Activated naive CD4-positive, alpha-beta T cell treated with anti-CD3 and anti-CD28 coated beads, Interleukin-2, amount 10 ng/mL, durations not matched to agents 7 days and 5 days (primary cell): ENCODE measurements around the gene OR51A7.
"Not testable (repeated sequence)": the region's sequence is repeated elsewhere in the genome, so short reads cannot be mapped to it uniquely, and the experiment has no call there.

Source experiments
- CTCF ChIA-PET: fragments of 350-600 bp; sonication (Branson Sonifier 250); formaldehyde crosslinking; loops from one replicate; lab custom pipeline; 2021; ENCODE audit warnings: antibody characterized with exemption; lab: Charles Lee
- DNase-seq: peaks from one replicate; pipeline ENCODE4 v3.0.0-alpha.2; 2020
- H3K27ac Mint-ChIP-seq: one replicate; pipeline ENCODE4 v1.8.0; 2021; ENCODE audit warnings: mild to moderate bottlenecking, moderate library complexity, mixed read lengths
- H3K27me3 Mint-ChIP-seq: one replicate; pipeline ENCODE4 v1.8.0; 2021; ENCODE audit warnings: mild to moderate bottlenecking, mixed read lengths
- H3K36me3 Mint-ChIP-seq: one replicate; pipeline ENCODE4 v1.8.0; 2021; ENCODE audit warnings: mixed read lengths
- H3K4me1 Mint-ChIP-seq: one replicate; pipeline ENCODE4 v1.8.0; 2021; ENCODE audit warnings: mixed read lengths
- H3K4me3 Mint-ChIP-seq: one replicate; pipeline ENCODE4 v1.8.0; 2021; ENCODE audit warnings: mild to moderate bottlenecking, moderate library complexity, mixed read lengths
- H3K9me3 Mint-ChIP-seq: one replicate; pipeline ENCODE4 v1.8.0; 2021; ENCODE audit warnings: mixed read lengths

Gene OR51A7

DNA sequence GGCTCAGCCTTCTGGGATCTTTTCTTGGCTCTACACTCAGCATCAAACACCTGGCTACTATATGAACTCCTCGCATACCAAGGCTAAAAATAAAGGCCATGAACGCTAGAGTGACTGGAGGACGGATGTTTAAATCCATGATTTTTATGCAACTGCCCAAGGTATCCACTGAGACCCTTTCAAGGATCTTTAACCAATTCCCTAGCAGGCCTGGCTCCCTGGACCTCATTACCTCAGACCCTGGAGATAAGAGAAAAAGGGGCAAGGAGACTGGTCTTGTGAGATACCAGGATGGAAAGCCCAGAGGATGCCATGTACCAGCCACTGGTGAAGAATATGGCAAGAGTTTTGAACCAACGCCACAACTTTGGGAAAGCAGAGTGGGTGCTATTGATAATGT, 15.7 kb downstream of the OR51A7 start, which contains the start of gene OR51G2:
Gene OR51G2, minus strand, starts transcription at position 101 of the 400 bp plus-strand sequence. CDS start 3,687 bp downstream, outside the sequence.
- H3K27ac Mint-ChIP-seq, result no peak within 1 kb of the TSS
- no peaks in the 10 kb centered on the region for H3K9me3 Mint-ChIP-seq
- no peaks in the 10 kb centered on the region for H3K36me3 Mint-ChIP-seq

DNA sequence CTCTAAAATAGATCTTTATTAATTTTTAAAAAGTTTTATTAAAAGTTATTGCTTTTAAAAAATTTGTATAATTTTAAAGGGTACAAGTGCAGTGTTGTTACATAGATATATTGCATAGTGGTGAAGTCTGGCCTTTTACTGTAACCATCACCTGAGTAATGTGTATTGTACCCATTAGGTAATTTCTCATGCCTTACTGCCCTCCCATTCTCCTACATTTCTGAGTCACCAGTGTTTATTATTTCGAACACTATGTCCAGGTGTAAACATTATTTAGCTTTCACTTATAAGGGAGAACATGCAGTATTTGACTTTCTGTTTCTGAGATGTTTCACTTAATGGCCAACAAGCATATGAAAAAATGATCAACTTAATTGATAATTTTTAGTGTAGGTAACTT, 18.2 kb downstream of the OR51A7 start:
- H3K36me3 Mint-ChIP-seq, result no peaks in the 10 kb centered on the region
- CTCF ChIA-PET, result no interaction called here
- H3K4me1 Mint-ChIP-seq, result no peaks in the 10 kb centered on the region
- no peak overlapping the region for H3K27ac Mint-ChIP-seq
- H3K27me3 Mint-ChIP-seq, result no peaks in the 10 kb centered on the region
- H3K4me3 Mint-ChIP-seq, result no peak overlapping the region
- no peaks in the 10 kb centered on the region for H3K9me3 Mint-ChIP-seq
- no peak for DNase-seq

More for the DNA sequence above, 15.7 kb downstream of the OR51A7 start, which contains the start of gene OR51G2:
- CTCF ChIA-PET, result no interaction called here
- DNase-seq, result no peak
- no peak within 1 kb of the TSS for H3K4me3 Mint-ChIP-seq
- H3K27me3 Mint-ChIP-seq, result no peaks in the 10 kb centered on the region
- no peaks in the 10 kb centered on the region for H3K4me1 Mint-ChIP-seq

DNA sequence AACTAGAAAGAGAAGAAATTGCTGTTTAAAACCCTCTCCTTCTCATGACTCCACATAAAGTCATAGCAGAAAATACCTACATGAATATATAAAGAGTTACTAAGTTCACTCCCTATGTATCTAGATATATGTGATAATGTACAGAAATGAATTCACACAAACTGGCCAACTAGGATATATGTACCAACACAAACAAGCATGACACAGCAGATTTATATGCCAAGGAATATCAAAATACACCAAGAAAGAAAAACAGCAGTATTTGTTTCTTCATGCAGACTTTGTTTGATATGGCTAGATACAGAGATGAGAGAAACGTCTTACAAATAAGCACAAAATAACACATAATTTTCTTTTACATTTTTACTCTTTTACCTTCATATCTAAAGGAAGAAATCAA, 18.7 kb downstream of the OR51A7 start:
- Mint-ChIP-seq H3K4me1 (no peaks in the 10 kb centered on the region), H3K9me3 (no peaks in the 10 kb centered on the region), H3K27me3 (no peaks in the 10 kb centered on the region), H3K27ac (no peak overlapping the region), H3K36me3 (no peaks in the 10 kb centered on the region), H3K4me3 (no peak overlapping the region)
- DNase-seq, result no peak
- CTCF ChIA-PET, result no interaction called here

DNA sequence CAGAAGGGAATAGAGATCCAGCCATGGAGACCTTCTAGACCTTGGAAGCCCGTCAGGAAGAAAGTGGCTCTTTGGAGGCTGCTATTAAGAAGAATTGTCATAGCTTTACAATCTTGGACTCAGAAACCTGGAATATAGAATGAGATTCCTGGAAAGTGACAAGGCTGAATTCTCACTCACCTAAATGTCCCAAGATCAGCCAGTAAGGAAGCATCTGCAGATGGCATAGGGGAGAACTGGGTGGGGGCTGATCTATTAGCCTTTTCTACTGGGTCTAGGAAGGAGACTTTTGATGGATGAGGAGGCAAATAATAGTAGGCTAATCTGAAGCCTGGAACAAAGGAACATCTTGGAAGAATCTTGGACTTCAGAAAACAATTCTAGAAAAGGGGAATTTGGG, 20.7 kb downstream of the OR51A7 start, which contains the start of gene OR51G1:
Gene OR51G1, minus strand, starts transcription at position 101 of the 400 bp plus-strand sequence. Its CDS starts 0 bp downstream, at position 101.
- H3K36me3 Mint-ChIP-seq, result no peaks in the 10 kb centered on the region
- H3K27ac Mint-ChIP-seq, result no peak within 1 kb of the TSS
- H3K4me3 Mint-ChIP-seq, result no peak within 1 kb of the TSS

DNA sequence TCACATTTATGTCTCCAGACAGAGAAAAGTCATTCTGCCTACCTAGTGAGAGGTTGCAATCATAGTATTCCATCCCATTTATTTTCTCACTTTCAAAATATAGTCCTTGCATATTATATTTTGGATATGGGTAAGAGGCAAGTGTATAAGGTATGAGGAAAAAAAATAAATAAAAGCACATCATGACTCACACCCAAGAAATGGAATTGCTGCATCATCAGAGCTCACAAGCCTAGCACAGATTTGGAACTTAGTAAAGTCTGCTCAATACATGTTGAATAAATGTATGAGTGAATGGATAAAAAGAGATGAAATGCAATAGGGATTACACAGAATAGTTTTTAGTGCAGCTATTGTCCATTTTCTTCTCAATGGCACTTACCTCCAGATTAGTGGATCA, 23.0 kb downstream of the OR51A7 start:
- no peak for DNase-seq
- CTCF ChIA-PET, result no interaction called here
- no peaks in the 10 kb centered on the region for H3K27me3 Mint-ChIP-seq
- H3K4me3 Mint-ChIP-seq, result no peak overlapping the region
- no peaks in the 10 kb centered on the region for H3K4me1 Mint-ChIP-seq
- no peak overlapping the region for H3K27ac Mint-ChIP-seq
- H3K36me3 Mint-ChIP-seq, result no peaks in the 10 kb centered on the region
- H3K9me3 Mint-ChIP-seq, result no peaks in the 10 kb centered on the region

More for the DNA sequence above, 20.7 kb downstream of the OR51A7 start, which contains the start of gene OR51G1:
- no peaks in the 10 kb centered on the region for H3K4me1 Mint-ChIP-seq
- H3K9me3 Mint-ChIP-seq, result no peaks in the 10 kb centered on the region
- CTCF ChIA-PET, result no interaction called here
- no peaks in the 10 kb centered on the region for H3K27me3 Mint-ChIP-seq
- DNase-seq, result no peak

- H3K4me1 Mint-ChIP-seq, result no peaks in the 10 kb centered on the region
- CTCF ChIA-PET, result no interaction called here
- H3K4me3 Mint-ChIP-seq, result no peak overlapping the region
- no peak for DNase-seq
- no peaks in the 10 kb centered on the region for H3K36me3 Mint-ChIP-seq
- no peak overlapping the region for H3K27ac Mint-ChIP-seq
- no peaks in the 10 kb centered on the region for H3K27me3 Mint-ChIP-seq
- H3K9me3 Mint-ChIP-seq, result no peaks in the 10 kb centered on the region
These were observed 29.2 kb downstream of the OR51A7 start for GRCh38 chr11:4932751-4933150.

GRCh38 chr11:4936745-4937144, 33.2 kb downstream of the OR51A7 start:
- no peak overlapping the region for H3K4me3 Mint-ChIP-seq
- no peak for DNase-seq
- CTCF ChIA-PET, result no interaction called here
- H3K4me1 Mint-ChIP-seq, result no peaks in the 10 kb centered on the region
- no peaks in the 10 kb centered on the region for H3K36me3 Mint-ChIP-seq
- H3K27me3 Mint-ChIP-seq, result no peaks in the 10 kb centered on the region
- no peak overlapping the region for H3K27ac Mint-ChIP-seq
- H3K9me3 Mint-ChIP-seq, result no peaks in the 10 kb centered on the region

DNA sequence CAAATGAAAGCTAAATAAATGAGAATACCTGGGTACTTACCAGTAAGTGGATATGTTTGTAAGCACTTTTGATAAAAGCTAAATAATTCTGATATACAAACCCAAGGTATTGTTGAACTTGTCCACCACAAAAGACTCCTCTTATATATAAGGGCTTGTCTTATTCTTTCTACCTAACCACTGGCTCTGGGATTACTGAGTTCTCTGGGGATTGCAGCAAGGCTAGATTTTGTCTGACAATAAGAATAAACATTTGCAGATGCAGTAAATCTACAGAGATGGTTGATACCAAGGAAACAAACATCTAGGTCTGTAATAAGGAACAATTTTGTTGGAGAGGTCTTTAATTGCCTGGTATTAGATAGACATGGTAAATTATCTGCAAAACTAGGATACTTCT, 43.9 kb downstream of the OR51A7 start, which contains the start of gene OR51A4:
Gene OR51A4, minus strand, starts transcription at position 101 of the 400 bp plus-strand sequence. CDS start 505 bp downstream, outside the sequence.
- Mint-ChIP-seq H3K4me3 (no peak within 1 kb of the TSS), H3K36me3 (no peaks in the 10 kb centered on the region), H3K9me3 (no peaks in the 10 kb centered on the region), H3K4me1 (no peaks in the 10 kb centered on the region), H3K27ac (no peak within 1 kb of the TSS), H3K27me3 (no peaks in the 10 kb centered on the region)
- CTCF ChIA-PET, result no interaction called here
- no peak for DNase-seq

DNA sequence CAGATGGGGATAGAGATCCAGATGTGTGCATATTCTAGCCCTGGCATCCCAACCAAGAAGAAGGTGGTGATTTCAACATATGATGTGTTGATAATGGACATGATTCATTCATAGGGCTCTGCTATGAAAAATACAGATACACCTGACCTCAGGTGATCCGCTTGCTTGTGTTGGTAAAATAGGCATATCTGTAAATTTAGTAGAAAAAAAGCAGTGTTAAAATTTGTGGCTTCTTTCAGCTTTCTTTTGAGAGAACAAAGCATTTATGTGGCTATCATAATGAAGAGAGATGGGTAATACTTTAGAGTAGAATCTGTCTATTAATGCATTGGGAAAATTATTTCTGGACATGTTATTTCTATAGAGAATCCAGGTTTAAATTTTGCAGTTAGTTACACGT, 52.0 kb downstream of the OR51A7 start, which contains the start of gene OR51A2:
Gene OR51A2, minus strand, starts transcription at position 101 of the 400 bp plus-strand sequence. Its CDS starts 0 bp downstream, at position 101.
- DNase-seq, CTCF ChIA-PET, H3K9me3 Mint-ChIP-seq, H3K27ac Mint-ChIP-seq, H3K4me1 Mint-ChIP-seq, H3K36me3 Mint-ChIP-seq, H3K27me3 Mint-ChIP-seq, H3K4me3 Mint-ChIP-seq: not testable (repeated sequence)

GRCh38 chr11:4957396-4957795, 53.8 kb downstream of the OR51A7 start:
- no peak for DNase-seq
- no peaks in the 10 kb centered on the region for H3K36me3 Mint-ChIP-seq

More at GRCh38 chr11:4957396-4957795, 53.8 kb downstream of the OR51A7 start:
- Mint-ChIP-seq H3K27ac (no peak overlapping the region), H3K4me3 (no peak overlapping the region), H3K9me3 (peaks cover 2% of the 10 kb centered on the region), H3K4me1 (no peaks in the 10 kb centered on the region), H3K27me3 (no peaks in the 10 kb centered on the region)
- CTCF ChIA-PET, result no interaction called here
